Fibroblast of peridontal ligament (primary cell): ENCODE data around the gene KRTAP10-5.
"Not testable (repeated sequence)": the region's sequence is repeated elsewhere in the genome, so short reads cannot be mapped to it uniquely, and the experiment has no call there.

ENCODE experiments used
- DNase-seq: peaks from one replicate; pipeline ENCODE4 v3.0.0-alpha.2; 2010; ENCODE audit errors: extremely low read depth

The KRTAP10-5 gene

DNA sequence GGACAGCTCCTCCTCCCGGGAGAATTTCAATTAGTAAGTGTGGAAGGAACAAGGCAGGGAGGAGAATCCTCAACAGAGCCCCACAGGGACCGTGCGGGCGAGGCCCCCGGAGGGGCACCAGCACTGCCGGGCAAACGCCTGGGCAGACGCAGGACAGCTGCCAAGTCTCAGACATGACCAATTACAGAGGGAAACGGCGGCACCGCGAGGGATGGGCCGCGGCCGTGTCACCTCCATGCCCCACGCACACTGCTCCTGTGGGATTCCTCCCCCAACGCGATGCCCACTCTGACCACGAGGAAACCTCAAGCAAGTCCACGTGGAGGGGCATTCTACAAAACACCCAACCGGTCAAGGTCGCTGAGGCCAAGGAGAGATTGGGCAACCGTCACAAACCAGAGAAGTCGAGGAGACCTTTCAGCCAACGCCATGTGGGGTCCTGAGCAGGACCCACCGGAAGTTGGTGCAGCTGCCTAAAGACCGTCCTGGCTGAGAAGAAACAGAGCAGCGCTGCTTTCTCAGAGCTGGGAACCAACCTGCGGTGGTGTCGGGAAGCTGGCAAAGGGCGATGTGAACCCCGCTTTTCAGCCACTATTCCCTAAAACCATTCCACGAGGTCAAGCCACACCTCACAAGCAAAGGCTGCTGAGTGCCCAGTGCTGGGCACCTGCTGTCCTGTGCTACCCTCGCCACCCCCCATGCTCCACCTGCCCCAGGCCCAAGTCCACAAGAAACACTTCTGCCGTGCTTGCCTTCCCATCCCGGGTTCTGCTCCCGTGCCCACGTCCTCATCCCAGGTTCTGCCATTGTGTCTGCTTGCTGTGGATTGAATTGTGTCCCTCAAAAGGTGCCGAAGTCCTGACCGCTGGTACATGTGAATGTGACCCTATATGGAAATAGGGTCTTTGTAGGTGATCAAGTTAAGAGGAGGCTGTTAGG lies 8.3 kb downstream of the KRTAP10-5 start:
- DNase-seq: no peak

DNA sequence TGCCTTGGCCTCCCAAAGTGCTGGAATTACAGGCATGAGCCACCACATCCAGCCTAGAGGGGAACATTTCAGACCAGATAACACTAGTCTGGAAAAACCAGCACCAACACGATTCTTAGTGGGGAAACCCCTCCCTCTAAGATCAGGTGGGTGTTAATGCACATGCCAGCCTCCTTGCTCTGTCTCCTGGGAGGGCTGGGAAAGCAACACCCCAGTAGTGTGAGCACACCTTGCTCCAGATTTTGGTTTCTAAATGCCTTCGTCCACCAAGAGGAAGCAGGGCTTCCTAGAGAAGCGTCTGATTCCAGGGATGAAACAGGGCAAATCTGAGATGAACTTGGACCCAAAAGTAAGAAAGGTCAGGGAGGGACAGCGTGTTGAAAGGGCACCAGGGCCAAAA lies 9.1 kb downstream of the KRTAP10-5 start:
- no peak for DNase-seq

DNA sequence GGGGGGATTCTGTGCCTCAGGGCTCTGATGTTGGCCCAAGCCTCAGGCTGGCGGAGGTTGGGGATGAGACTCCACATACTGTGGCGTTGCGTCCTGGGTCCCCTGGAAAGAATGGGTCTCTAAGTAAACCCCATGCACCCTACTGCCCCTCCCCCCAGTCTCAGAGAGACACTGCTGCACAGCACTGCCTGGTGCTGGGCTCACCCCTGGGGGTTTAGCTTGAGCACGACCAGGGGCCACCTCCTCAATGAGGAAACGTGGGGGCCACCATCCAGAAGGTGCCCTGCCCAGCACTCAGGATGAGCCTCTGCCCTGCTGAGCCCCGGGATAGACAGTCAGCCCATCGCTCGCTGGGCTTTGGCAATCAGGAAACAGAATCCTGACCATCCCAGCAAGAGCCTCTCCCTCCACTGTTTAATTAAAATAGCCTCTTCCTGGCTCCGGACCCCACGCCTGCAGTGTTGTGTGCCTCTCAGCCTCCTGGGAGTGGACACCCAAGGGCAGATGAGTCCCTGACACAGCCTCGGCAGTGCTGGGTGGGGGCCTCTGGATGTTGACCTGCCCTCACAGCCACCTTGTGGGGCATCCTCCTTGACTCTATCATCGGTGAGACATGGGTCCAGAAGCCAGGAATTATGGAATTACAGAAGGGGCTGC lies 10.4 kb downstream of the KRTAP10-5 start:
- no peak for DNase-seq

DNA sequence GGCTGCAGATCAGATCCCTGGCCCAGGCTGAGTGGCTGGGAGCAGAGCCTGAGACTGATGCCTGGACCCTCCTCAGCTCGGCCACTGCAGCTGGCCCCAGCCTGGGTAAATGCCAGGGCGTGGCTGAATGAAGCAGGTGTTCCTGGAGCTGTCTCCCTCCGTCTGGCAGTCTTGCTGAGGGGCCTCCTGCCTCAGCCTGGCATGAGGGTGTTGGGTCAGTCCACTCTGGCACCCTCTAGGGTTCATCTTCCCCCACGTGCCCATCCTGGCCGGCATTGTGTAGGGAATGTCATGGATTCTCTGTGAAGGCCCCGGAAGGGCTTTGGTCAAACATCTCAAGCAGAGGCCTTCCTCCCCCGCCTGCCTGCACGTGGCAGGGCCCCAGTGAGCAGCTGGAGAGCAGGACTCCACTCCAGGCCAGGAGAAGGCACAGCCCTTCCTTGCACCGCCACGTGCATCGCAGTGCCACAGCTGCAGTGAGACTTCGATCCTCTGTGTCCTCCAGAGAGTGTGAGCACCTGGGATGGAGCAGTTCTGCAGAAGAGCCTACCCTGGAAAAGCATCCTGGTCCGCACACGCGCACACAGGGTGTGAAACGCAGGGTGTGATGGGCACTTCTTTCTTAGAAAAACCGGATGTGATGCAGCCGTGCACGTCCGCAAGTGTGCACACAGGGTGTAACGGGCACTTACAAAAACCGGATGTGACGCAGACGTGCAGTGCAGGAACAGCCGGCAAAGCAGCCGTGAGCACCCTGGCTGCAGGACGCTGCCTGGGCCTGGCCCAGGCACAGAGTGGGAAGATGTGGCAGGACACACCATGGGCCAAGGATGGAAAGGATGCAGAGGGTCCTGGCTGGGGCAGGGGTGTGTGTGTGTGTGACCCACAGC lies 11.5 kb downstream of the KRTAP10-5 start:
- DNase-seq: no peak

DNA sequence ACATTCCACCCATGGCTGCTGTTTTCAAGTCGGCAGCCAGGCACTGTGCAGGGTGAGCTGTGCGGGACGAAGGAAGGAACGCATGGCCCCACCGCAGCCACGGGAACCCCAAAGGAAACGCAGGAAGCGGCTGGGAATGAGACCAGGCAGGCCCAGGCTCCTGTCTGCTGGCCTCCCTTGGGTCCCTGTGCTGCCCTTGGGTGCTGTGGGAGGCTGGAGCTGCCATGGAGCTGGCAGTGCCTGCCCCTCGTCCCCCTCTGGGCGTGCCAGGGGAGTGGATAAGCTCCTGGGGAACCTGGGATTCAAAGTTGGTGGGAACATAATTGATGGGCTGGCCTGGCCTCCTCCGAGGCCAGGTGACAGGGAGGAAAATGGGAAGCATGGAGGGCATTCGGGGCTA lies 12.1 kb downstream of the KRTAP10-5 start:
- DNase-seq: no peak

DNA sequence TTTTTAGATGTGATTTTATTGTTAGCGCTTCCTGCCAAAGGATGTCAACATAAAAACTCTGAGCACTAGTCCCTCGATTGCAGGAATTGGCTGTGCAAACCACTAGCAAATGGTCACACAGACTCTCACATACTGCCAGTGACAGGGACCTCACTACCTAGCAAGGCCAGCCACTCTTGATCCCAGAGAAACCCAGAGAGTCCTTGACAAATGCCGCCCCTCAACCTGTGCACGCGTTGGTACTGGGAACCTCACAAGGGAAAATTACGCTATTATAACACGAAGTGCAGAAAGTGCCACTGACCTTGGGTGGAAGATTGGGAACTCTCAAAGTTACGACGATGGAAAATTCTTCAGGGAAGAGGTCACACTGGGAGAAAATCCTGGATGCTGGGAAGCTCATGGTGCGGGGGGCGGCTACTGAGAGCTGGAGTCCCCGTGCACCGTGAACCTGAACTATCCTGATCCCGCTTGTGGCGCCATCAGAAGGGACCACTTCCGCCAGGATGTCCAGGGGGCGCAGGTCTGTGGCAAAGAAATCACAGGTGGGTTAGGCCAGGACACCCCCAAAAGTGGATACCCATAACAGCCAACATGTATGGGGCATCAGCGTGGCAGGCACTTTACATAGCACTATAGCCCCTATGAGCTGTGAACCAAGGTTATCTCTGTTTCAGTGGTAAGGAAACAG lies 12.8 kb downstream of the KRTAP10-5 start:
- DNase-seq: no peak

DNA sequence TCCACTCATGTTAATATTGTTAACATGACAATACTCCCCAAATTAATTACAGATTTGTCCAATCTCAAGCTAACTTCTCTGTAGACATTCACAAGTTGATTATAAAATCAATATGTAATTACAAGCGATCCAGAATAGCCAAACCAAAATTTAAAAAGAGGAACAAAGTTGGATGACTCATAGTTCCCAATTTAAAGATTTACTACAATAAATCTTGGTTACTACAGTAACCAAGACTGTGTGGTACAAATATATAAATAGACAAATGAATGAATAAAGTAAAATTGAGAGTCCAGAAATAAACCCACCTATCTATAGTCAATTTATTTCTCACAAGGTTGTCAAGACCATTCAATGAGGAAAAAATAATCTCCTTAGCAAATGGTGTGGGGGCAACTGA lies 14.0 kb downstream of the KRTAP10-5 start:
- DNase-seq: no peak

DNA sequence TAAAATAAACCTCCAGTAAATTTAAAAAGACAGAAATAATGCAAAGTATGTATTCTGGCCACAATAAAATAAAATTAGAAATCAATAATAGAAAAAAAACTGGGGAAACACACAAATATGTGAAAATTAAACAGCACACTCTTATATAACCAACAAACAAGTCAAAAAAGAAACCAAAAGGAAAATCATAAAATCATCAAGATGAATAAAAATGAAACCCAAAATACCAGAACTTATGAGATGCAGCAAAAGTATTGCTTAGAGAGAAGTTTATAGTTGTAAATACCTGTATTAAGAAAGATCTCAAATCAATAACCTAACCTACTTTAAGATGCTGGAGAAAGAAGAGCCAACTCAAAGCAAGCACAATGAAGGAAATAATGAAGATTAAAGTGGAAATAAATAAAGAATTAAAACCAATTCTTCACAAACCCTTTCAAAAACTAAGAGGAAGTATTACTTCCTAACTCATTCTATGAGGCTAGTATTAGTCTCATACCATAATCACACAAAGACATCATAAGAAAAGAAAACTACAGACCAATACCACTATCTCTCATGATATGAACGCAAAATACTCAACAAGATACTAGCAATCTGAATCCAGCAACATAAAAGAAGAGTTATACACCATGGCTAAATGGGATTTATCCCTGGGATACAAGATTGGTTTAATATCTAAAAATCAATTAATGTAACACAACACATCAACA lies 15.4 kb downstream of the KRTAP10-5 start:
- no peak for DNase-seq

DNA sequence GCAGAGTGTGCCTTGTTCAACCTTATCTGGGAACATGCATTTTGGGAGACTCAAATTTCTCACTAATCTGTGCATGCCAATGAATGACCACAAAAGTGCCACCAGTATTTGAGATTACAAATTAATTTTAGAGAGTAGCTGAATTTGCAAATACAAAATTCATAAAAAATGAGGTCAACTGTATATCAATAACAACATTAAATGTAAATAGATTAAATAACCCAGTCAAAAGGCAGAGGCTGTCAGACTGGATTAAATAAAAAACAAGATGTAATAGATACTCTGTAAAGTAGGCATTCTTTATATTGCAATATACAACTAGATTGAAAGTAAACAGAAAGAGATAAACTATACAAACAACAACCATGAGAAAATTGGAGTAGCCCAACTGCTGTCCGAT lies 16.3 kb downstream of the KRTAP10-5 start:
- DNase-seq: no peak

DNA sequence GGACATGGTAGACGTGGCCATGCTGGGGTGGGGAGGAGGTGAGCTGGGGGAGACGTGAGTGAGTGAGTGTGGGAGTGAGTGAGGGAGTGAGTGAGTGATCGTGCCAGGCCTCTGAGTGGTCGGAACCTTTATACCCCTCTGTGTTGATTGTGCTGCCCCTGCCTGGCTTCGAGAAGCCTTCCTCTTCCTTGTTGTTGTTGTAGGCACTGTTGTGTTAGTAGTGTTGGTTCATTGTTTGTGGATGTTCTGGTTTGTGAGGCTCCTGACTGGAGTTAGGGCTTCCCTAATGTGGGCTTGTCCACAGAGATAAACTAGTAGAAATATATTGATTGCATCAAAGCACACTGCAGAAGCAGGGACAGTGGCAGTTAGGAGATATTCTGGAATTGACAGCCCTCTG lies 21.7 kb downstream of the KRTAP10-5 start, which contains the start of gene KRTAP10-3:
Gene KRTAP10-3 (minus strand): TSS at position 101 of the 400 bp plus-strand sequence. CDS start 80 bp downstream, at position 21.
- no peak for DNase-seq

DNA sequence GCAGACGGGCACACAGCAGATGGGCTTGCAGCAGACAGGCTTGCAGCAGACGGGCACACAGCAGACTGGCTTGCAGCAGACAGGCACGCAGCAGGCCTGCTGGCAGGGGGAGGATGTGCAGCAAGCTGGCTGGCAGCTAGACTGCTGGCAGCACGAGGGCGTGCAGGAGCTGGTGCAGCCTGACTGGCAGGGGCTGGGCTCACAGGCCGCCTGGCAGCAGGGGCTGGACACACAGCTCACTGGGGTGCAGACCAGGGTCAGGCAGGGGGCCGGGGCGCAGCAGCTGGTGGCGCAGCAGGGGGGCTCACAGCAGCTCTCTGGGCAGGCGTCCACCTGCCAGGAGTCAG lies 22.1 kb downstream of the KRTAP10-5 start:
- not testable (repeated sequence) for DNase-seq

DNA sequence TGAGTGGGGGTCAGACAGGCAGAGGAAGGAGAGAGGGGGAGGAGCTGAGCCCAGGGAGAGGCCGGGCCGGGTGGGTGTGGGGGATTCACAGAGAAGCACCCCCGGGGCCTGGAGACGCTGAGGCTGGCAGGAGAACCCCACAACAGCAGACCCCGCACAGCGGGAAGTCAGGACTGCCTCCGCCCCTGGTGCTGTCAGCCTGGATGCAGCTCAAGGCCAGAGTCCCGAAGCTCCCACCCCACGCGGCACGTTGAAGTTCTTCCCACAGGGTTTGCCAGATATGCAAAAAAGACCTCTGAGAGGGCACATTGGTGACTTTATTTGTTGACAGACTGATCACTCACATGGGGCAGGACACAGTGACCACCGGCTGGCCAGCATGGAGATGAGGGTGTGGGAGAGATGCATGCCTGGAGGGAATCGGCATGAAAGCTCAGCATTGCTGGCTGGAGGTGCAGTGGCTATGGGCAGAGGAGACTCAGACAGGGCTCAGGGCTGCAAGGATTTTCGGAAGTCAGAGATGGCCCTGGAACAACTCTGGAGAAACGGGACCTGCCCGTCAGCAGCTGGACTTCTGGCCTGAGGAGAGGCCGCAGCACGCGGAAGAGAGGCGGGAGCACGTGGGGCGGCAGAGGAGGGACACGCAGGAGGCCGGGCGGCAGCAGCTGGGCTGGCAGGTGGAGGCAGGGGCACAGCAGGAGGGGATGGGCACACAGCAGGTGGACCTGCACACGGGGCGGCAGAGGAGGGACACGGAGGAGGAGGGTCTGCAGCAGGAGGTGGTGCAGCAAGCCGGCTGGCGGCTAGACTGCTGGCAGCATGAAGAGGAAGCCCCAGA lies 22.7 kb downstream of the KRTAP10-5 start:
- DNase-seq: no peak

DNA sequence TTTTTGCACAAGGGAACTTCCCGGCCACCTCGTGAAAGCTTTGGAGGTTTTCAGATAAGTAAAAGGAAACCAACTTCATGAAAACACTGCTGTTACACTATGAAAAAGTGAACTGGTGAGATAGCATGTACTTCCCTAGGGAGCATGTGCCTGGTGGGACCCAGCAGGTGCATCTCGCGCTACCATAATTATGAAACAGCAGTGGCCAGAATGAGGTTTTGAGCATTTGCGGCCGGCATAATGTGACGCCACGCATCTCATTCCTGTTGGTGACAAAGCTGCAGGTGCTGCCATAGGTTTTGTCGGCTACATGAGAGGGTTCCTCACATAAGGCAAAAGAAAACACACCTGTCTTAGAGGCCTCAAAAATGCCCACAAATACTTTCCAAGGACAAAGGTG lies 23.5 kb downstream of the KRTAP10-5 start:
- no peak for DNase-seq

DNA sequence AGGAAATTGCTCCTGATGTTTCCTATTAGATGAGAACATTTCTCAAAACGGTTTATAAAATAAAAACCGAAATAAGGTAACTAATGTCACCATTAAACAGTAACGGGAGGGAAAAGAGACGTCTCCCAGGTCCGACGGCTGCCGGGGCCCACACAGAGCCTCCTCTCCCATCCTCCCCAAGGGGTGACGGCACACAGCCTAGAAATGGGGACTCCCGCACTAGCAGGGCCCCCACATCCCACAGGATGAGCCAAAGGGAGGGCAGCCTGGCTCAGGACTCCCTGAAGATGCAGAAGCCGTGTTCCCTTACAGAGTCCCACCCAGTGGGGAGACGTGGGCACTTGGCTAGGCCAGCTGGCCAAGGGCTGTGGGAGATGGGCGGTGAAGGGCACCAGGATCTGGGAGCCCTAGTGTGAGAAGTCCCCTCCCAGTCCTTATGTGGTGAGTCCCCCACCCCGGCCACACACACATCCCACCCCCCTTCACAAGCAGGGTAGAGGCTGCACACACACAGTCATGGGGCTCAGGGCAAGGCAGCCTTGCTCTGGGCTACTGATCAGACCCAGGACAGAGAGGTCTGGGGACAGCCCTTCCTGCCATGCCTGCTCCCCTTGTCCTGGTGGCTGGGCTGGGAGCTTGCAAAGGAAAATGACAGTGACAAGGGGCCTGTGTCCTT lies 25.1 kb downstream of the KRTAP10-5 start:
- no peak for DNase-seq

DNA sequence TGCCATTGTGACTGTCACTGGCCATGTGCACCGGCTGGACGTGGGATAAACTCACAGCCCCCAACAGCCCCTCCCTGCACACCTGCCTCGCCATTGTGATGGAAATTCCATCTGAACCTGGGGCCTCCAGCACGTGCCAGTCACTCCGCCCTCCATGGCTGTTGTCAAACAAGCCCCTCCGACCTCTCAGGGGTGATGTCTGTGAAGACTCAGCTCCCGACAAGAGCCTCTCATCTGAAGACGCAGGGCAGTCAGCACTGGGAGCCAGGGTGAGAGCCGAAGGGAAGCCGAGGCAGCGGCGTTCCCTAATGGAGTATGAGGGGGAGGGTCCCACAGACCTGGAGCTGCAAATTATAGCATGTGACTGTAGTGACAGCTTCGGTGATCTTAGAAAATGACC lies 27.7 kb downstream of the KRTAP10-5 start:
- DNase-seq: no peak

DNA sequence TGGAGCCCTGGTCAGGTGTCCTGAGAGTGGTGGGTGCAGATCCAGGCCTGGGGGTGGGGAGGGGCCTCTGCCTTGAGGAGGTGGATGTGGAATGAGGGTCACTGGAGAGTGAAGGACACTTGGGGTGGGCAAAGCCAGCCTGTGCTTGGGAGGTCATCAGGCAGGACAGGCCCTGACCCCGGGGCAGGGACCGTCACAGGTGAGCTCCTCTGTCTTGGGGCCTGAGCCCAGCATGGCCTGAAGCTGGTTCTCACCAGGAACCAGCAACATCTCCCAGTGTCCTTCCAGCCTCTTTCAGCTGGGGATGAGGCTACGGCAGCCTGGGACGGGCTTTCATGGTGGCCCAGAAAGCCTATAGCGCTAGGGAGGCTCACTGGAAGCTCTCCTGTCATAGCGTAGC lies 28.3 kb downstream of the KRTAP10-5 start:
- DNase-seq: no peak

DNA sequence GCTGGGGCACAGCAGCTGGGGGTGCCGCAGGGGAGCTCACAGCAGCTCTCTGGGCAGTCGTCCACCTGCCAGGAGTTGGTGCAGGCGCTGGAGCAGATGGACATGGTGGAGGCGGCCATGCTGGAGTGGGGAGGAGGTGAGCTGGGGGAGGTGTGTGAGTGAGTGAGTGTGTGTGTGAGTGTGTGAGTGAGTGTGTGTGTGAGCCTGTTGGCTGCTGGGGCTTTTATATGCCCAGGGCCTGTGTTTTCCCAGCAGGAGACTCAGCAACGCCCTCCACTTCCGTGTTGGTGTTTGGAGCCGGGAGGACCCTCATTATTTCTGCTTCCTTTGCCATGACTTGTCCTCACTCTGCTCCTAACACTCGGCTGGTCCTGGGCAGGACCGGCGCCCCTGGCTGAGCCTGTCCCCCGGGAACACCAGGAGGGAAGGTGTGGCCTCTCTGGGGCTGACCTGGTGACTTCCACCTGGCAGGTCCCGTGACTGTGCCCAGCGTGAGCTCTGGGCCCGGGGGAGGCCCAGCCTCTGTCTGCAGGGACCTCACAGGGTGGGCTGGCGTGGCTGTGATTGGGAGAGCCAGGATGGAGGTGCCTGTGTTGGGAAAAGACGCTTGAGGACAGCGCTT lies 29.0 kb downstream of the KRTAP10-5 start, which contains the start of gene KRTAP10-2:
Gene KRTAP10-2 (minus strand): TSS at position 166 of the 622 bp plus-strand sequence. CDS start 47 bp downstream, at position 119.
- no peak for DNase-seq

DNA sequence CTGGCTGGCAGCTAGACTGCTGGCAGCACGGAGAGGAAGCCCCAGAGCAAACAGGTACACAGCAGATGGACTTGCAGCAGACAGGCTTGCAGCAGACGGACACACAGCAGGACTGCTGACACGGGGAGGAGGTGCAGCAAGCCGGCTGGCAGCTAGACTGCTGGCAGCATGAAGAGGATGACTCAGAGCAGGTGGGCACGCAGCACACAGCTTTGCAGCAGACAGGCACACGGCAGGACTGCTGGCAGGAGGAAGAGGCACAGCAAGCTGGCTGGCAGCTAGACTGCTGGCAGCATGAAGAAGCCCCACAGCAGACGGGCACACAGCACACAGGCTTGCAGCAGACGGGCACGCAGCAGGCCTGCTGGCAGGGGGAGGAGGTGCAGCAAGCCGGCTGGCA lies 29.6 kb downstream of the KRTAP10-5 start:
- no peak for DNase-seq

DNA sequence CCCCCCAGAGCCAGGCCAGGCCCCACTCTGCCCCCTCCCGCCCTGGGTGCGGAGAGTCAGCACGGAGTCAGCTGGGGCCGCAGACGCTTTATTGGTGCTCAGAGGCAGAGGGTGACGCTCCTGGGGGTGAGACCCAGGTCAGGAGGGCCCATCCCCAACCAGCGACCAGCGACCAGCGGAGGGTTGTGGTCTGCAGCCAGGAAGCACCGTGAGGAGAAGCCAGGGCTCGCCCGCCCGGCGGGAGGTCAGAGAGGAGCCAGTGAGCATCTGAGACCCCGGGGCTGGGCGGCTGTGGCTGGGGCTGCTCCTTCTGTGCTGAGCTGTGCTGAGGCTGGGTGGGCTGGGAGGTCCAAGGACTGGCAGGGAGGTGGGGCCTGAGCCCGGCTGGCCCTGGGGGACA lies 30.1 kb downstream of the KRTAP10-5 start:
- not testable (repeated sequence) for DNase-seq
